Measurements from ENCODE around the gene CNTNAP4.

DNA sequence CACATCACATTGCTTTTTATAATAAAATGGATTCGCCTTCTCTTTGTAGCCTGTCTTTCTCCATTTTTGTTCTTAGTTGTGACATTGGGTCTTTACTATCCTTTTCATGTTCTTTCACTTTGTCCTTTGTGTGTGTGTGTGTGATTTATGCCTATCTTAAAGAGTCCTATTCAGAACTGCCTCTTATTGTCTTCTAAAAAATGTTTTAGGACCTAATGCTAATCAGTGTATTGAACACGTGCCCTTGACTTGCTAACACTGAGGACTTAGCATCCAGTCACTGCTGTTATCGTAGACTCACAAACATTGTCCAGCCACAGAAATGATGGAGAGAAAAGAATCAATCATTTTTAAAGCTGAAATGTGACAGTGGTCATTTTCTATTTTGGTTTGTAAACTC is 251.9 kb downstream of the CNTNAP4 start:
- TF ChIP-seq, protein P1, sequence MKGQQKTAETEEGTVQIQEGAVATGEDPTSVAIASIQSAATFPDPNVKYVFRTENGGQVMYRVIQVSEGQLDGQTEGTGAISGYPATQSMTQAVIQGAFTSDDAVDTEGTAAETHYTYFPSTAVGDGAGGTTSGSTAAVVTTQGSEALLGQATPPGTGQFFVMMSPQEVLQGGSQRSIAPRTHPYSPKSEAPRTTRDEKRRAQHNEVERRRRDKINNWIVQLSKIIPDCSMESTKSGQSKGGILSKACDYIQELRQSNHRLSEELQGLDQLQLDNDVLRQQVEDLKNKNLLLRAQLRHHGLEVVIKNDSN (CRISPR knock-in tag; IDR thresholded peaks at IDR 0.05), result no peak
- TF ChIP-seq, protein P2, sequence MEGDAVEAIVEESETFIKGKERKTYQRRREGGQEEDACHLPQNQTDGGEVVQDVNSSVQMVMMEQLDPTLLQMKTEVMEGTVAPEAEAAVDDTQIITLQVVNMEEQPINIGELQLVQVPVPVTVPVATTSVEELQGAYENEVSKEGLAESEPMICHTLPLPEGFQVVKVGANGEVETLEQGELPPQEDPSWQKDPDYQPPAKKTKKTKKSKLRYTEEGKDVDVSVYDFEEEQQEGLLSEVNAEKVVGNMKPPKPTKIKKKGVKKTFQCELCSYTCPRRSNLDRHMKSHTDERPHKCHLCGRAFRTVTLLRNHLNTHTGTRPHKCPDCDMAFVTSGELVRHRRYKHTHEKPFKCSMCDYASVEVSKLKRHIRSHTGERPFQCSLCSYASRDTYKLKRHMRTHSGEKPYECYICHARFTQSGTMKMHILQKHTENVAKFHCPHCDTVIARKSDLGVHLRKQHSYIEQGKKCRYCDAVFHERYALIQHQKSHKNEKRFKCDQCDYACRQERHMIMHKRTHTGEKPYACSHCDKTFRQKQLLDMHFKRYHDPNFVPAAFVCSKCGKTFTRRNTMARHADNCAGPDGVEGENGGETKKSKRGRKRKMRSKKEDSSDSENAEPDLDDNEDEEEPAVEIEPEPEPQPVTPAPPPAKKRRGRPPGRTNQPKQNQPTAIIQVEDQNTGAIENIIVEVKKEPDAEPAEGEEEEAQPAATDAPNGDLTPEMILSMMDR (IDR thresholded peaks at IDR 0.05), result no peak
- TF ChIP-seq, protein P3, sequence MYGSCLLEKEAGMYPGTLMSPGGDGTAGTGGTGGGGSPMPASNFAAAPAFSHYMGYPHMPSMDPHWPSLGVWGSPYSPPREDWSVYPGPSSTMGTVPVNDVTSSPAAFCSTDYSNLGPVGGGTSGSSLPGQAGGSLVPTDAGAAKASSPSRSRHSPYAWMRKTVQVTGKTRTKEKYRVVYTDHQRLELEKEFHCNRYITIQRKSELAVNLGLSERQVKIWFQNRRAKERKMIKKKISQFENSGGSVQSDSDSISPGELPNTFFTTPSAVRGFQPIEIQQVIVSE (CRISPR knock-in tag; IDR thresholded peaks at IDR 0.05; ENCODE audit: borderline replicate concordance), result no peak
- TF ChIP-seq, protein P4, sequence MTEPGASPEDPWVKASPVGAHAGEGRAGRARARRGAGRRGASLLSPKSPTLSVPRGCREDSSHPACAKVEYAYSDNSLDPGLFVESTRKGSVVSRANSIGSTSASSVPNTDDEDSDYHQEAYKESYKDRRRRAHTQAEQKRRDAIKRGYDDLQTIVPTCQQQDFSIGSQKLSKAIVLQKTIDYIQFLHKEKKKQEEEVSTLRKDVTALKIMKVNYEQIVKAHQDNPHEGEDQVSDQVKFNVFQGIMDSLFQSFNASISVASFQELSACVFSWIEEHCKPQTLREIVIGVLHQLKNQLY (CRISPR knock-in tag; IDR thresholded peaks at IDR 0.05), result no peak
- TF ChIP-seq ATF1 (CRISPR knock-in tag; IDR thresholded peaks at IDR 0.05) (no peak), NR3C1 (CRISPR knock-in tag; conservative IDR thresholded peaks at IDR 0.05; ENCODE audit: low read depth) (no peak), MYBL2 (CRISPR knock-in tag; IDR thresholded peaks at IDR 0.05) (no peak), ZBTB21 (CRISPR knock-in tag; IDR thresholded peaks at IDR 0.05; ENCODE audit: borderline replicate concordance) (no peak)
- TF ChIP-seq, protein P5, sequence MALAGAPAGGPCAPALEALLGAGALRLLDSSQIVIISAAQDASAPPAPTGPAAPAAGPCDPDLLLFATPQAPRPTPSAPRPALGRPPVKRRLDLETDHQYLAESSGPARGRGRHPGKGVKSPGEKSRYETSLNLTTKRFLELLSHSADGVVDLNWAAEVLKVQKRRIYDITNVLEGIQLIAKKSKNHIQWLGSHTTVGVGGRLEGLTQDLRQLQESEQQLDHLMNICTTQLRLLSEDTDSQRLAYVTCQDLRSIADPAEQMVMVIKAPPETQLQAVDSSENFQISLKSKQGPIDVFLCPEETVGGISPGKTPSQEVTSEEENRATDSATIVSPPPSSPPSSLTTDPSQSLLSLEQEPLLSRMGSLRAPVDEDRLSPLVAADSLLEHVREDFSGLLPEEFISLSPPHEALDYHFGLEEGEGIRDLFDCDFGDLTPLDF (CRISPR knock-in tag; IDR thresholded peaks at IDR 0.05), result no peak
- TF ChIP-seq, protein P6, sequence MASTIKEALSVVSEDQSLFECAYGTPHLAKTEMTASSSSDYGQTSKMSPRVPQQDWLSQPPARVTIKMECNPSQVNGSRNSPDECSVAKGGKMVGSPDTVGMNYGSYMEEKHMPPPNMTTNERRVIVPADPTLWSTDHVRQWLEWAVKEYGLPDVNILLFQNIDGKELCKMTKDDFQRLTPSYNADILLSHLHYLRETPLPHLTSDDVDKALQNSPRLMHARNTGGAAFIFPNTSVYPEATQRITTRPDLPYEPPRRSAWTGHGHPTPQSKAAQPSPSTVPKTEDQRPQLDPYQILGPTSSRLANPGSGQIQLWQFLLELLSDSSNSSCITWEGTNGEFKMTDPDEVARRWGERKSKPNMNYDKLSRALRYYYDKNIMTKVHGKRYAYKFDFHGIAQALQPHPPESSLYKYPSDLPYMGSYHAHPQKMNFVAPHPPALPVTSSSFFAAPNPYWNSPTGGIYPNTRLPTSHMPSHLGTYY (CRISPR knock-in tag; IDR thresholded peaks at IDR 0.05), result no peak
- TF ChIP-seq, protein P7, sequence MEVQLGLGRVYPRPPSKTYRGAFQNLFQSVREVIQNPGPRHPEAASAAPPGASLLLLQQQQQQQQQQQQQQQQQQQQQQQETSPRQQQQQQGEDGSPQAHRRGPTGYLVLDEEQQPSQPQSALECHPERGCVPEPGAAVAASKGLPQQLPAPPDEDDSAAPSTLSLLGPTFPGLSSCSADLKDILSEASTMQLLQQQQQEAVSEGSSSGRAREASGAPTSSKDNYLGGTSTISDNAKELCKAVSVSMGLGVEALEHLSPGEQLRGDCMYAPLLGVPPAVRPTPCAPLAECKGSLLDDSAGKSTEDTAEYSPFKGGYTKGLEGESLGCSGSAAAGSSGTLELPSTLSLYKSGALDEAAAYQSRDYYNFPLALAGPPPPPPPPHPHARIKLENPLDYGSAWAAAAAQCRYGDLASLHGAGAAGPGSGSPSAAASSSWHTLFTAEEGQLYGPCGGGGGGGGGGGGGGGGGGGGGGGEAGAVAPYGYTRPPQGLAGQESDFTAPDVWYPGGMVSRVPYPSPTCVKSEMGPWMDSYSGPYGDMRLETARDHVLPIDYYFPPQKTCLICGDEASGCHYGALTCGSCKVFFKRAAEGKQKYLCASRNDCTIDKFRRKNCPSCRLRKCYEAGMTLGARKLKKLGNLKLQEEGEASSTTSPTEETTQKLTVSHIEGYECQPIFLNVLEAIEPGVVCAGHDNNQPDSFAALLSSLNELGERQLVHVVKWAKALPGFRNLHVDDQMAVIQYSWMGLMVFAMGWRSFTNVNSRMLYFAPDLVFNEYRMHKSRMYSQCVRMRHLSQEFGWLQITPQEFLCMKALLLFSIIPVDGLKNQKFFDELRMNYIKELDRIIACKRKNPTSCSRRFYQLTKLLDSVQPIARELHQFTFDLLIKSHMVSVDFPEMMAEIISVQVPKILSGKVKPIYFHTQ (CRISPR knock-in tag; IDR thresholded peaks at IDR 0.05), result no peak

Data from WTC11 (cell line).